Fibroblast of pulmonary artery (primary cell): ENCODE results near the gene HCN2.
"Not testable (repeated sequence)": the region's sequence is repeated elsewhere in the genome, so short reads cannot be mapped to it uniquely, and the experiment has no call there.

Source experiments
- DNase-seq: peaks from one replicate; pipeline ENCODE4 v3.0.0-alpha.2; 2010; ENCODE audit warnings: low read depth
- H3K4me3 ChIP-seq: replicated peaks from 2 replicates; pipeline ENCODE4 v1.5.1; 2011; ENCODE audit warnings: low read depth, mild to moderate bottlenecking, control low read depth, low read length, moderate library complexity
- TF ChIP-seq, protein P1 (sequence below): IDR thresholded peaks from 2 replicates; pipeline ENCODE4 v1.5.1; 2011; ENCODE audit warnings: mild to moderate bottlenecking, control low read depth, low read length, inconsistent platforms; ENCODE audit errors: missing control alignments

Gene HCN2

DNA sequence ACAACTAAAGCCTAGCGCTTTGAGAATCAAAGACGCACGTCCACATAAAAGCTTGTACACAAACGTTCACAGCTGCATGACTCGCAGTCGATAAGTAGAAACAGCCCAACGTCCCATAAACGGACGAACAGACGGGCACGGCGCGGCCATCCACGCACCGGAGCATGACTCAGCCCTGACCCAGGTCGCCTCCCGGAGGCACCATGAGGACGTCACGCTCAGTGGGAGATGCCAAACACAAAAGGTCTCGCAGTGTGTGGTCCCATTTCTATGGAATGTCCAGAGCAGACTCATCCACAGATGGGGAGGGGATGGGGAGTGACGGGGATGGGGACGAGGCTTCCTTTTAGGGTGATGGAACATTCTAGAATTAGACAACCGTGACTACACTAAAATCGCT lies 34.3 kb downstream of the HCN2 start:
- H3K4me3 ChIP-seq, result no peak overlapping the region
- TF ChIP-seq, protein P1, sequence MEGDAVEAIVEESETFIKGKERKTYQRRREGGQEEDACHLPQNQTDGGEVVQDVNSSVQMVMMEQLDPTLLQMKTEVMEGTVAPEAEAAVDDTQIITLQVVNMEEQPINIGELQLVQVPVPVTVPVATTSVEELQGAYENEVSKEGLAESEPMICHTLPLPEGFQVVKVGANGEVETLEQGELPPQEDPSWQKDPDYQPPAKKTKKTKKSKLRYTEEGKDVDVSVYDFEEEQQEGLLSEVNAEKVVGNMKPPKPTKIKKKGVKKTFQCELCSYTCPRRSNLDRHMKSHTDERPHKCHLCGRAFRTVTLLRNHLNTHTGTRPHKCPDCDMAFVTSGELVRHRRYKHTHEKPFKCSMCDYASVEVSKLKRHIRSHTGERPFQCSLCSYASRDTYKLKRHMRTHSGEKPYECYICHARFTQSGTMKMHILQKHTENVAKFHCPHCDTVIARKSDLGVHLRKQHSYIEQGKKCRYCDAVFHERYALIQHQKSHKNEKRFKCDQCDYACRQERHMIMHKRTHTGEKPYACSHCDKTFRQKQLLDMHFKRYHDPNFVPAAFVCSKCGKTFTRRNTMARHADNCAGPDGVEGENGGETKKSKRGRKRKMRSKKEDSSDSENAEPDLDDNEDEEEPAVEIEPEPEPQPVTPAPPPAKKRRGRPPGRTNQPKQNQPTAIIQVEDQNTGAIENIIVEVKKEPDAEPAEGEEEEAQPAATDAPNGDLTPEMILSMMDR, result no peak
- DNase-seq, result peak; percentile 68

GRCh38 chr19:624433-625109 lies 34.9 kb downstream of the HCN2 start:
- no peak overlapping the region for H3K4me3 ChIP-seq
- TF ChIP-seq, protein P1, result no peak
- DNase-seq, result no peak

DNA sequence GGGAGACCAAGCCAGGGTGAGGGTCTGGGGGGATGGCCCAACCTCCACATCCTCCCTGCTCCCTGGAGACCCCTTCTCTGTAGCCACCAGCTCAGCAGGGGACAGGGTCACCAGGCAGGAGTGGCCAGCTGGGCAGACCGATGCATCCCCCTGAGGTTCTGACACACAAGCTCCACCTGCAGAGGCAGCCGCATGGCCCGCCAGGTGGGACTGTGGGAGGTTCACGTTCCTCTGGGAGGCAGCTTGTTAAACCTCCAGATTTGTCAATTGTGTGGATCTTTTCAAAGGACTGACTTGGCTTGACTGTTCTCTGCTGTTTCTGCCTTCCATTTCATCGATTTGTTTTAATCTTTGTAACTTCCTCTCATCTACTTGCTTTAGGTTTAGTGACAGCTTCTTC lies 35.6 kb downstream of the HCN2 start:
- TF ChIP-seq, protein P1, result no peak
- H3K4me3 ChIP-seq, result no peak overlapping the region
- DNase-seq, result no peak

GRCh38 chr19:626566-626965 lies 36.9 kb downstream of the HCN2 start:
- H3K4me3 ChIP-seq, DNase-seq: not testable (repeated sequence)

DNA sequence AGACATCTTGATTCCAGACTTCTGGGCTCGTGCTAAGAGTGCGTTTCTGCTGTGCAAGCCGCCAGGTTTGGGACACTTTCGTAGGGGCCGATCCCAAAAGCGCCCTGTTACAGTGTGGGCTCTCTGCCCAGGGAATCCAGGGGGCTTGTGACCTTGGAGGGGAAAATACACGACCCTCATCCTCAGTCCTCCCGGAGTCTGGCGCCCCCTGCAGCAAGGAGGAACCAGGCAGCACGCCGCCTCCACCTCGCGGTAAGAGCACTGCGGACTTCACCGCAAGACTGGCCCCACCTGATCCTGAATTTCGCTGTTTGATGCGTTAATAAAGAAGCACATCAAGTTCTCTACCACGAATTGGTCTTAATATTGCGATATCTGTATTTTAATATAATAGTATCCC lies 38.5 kb downstream of the HCN2 start:
- TF ChIP-seq, protein P1, result peak; percentile 20
- DNase-seq, result no peak
- H3K4me3 ChIP-seq, result no peak overlapping the region

GRCh38 chr19:629515-629914 lies 39.8 kb downstream of the HCN2 start:
- not testable (repeated sequence) for DNase-seq, H3K4me3 ChIP-seq

- DNase-seq, result no peak
- no peak overlapping the region for H3K4me3 ChIP-seq
- TF ChIP-seq, protein P1, result no peak
These were observed 40.5 kb downstream of the HCN2 start for GRCh38 chr19:629961-630714.

- peak; percentile 56 for DNase-seq
- TF ChIP-seq, protein P1, result no peak
These were observed 42.9 kb downstream of the HCN2 start for GRCh38 chr19:632579-633067.

More at GRCh38 chr19:632579-633067, 42.9 kb downstream of the HCN2 start:
- H3K4me3 ChIP-seq, result peak overlapping the region; percentile 84
